GM23338 (cell line): ENCODE data around the gene CBX8. TPM values are rescaled to one million over a fixed set of nuclear protein-coding genes. Genes with fewer than 3 reads are reported as not detected.

Experiments used
- ATAC-seq: fragments of 200-7000 bp; cut with Tn5 transposase; 3 replicates; pipeline ENCODE4 v1.9.1; 2020
- DNase-seq: peaks from one replicate; pipeline ENCODE4 v3.0.0-alpha.2; 2015; ENCODE audit warnings: low spot score
- H2AFZ ChIP-seq: fragments of 200-600 bp; sonication (generic); 2 replicates; pipeline ENCODE4 v1.8.0; 2016; ENCODE audit warnings: antibody characterized with exemption, mild to moderate bottlenecking, moderate library complexity
- H3F3A ChIP-seq: fragments of 200-600 bp; sonication (generic); replicated peaks from 2 replicates; pipeline ENCODE4 v1.8.0; 2017; ENCODE audit warnings: antibody characterized with exemption, mixed run types, low read depth
- H3K27ac ChIP-seq: fragments of 200-600 bp; sonication (generic); 2 replicates; pipeline ENCODE4 v1.6.1; 2016; ENCODE audit warnings: low read depth
- H3K27me3 ChIP-seq: fragments of 200-600 bp; sonication (generic); 2 replicates; pipeline ENCODE4 v1.8.0; 2016; ENCODE audit warnings: mild to moderate bottlenecking, mixed run types, moderate library complexity; ENCODE audit not compliant: insufficient read depth
- H3K36me3 ChIP-seq: fragments of 200-600 bp; sonication (generic); 2 replicates; pipeline ENCODE4 v1.8.0; 2016; ENCODE audit warnings: mild to moderate bottlenecking; ENCODE audit not compliant: insufficient read depth
- H3K4me1 ChIP-seq: fragments of 200-600 bp; sonication (generic); 2 replicates; pipeline ENCODE4 v1.8.0; 2016; ENCODE audit warnings: mild to moderate bottlenecking, moderate library complexity; ENCODE audit not compliant: insufficient read depth
- H3K4me2 ChIP-seq: fragments of 200-600 bp; sonication (generic); 2 replicates; pipeline ENCODE4 v1.7.1; 2017; ENCODE audit warnings: mixed run types
- H3K4me3 ChIP-seq: fragments of 200-600 bp; sonication (generic); 2 replicates; pipeline ENCODE4 v1.6.1; 2016; ENCODE audit warnings: mixed run types
- H3K79me2 ChIP-seq: fragments of 200-600 bp; sonication (generic); replicated peaks from 2 replicates; pipeline ENCODE4 v1.8.0; 2017; ENCODE audit warnings: mild to moderate bottlenecking; ENCODE audit not compliant: insufficient read depth
- H3K9me2 ChIP-seq: fragments of 200-600 bp; sonication (generic); 2 replicates; pipeline ENCODE4 v1.8.0; 2017; ENCODE audit not compliant: insufficient read depth
- H4K20me1 ChIP-seq: fragments of 200-600 bp; sonication (generic); replicated peaks from 2 replicates; pipeline ENCODE4 v1.8.0; 2017; ENCODE audit warnings: mild to moderate bottlenecking; ENCODE audit not compliant: insufficient read depth
- H3K27ac Mint-ChIP-seq: 2 replicates; pipeline ENCODE4 v1.8.0; 2020; ENCODE audit warnings: inconsistent platforms, mild to moderate bottlenecking, moderate library complexity, mixed read lengths
- H3K27me3 Mint-ChIP-seq: 3 replicates; pipeline ENCODE4 v1.8.0; 2022; ENCODE audit warnings: low read depth, mild to moderate bottlenecking, moderate library complexity, mixed read lengths, inconsistent platforms; ENCODE audit not compliant: insufficient read depth, poor library complexity
- H3K36me3 Mint-ChIP-seq: 3 replicates; pipeline ENCODE4 v1.8.0; 2021; ENCODE audit warnings: low read depth, mild to moderate bottlenecking, inconsistent platforms, moderate library complexity, mixed read lengths
- H3K4me1 Mint-ChIP-seq: 3 replicates; pipeline ENCODE4 v1.8.0; 2020; ENCODE audit warnings: mild to moderate bottlenecking, inconsistent platforms, mixed read lengths
- H3K4me3 Mint-ChIP-seq: 3 replicates; pipeline ENCODE4 v1.8.0; 2021; ENCODE audit warnings: moderate library complexity, mild to moderate bottlenecking, inconsistent platforms, mixed read lengths
- H3K9me3 Mint-ChIP-seq: 3 replicates; pipeline ENCODE4 v1.8.0; 2020; ENCODE audit warnings: moderate library complexity, mild to moderate bottlenecking, inconsistent platforms, mixed read lengths
- POLR2AphosphoS5 ChIP-seq: IDR thresholded peaks from 2 replicates; pipeline ENCODE4 v1.6.1; 2016; ENCODE audit warnings: antibody characterized with exemption, low read depth
- REST ChIP-seq: IDR thresholded peaks from one replicate; pipeline ENCODE4 v1.6.1; 2018; ENCODE audit warnings: antibody characterized with exemption; ENCODE audit not compliant: unreplicated experiment
- ZNF331 ChIP-seq: fragments of 250-450 bp; sonication (Bioruptor Pico); IDR thresholded peaks from 2 replicates; pipeline ENCODE4 v1.5.0; 2020; ENCODE audit warnings: low read depth, mild to moderate bottlenecking, moderate library complexity
- ZNF462 ChIP-seq: fragments of 250-450 bp; sonication (Bioruptor Pico); IDR thresholded peaks from 2 replicates; pipeline ENCODE4 v1.5.0; 2020; ENCODE audit warnings: mild to moderate bottlenecking, moderate library complexity
- polyA plus RNA-seq: library from polyadenylated mRNA; unstranded; fragments of >200 nt; fragmentation: Nextera tagmentation; extraction: Ambion mirVana; gene quantifications from 2 replicates; pipeline ENCODE4 v1.2.1, GENCODE V29; 2016
- total RNA-seq: library from RNA; depleted of rRNA; stranded (reverse); fragments of >200 nt; shearing (Covaris generic); gene quantifications from 2 replicates; pipeline ENCODE4 v1.2.3, GENCODE V29; 2014

The CBX8 gene
- total and polyA plus RNA-seq, 2 experiments from 2014 or later, result 1.0 to 1.3 TPM

GRCh38 chr17:79835953-79836509 lies 39.2 kb upstream of the CBX8 start (continued):
- no peak for TF ChIP-seq ZNF462
- TF ChIP-seq POLR2AphosphoS5, result peak; percentile 39; the same call in 1 of the 2 replicates

GRCh38 chr17:79835470-79835899 lies 38.6 kb upstream of the CBX8 start:
- H4K20me1 ChIP-seq, result peaks cover 4% of the 10 kb centered on the region
- H3K79me2 ChIP-seq, result no peaks in the 10 kb centered on the region
- Mint-ChIP-seq H3K4me1 (peaks cover 42% of the 10 kb centered on the region), H3K9me3 (peaks cover 5% of the 10 kb centered on the region; the same call in 2 of the 3 replicates), H3K36me3 (peaks cover 4% of the 10 kb centered on the region; the same call in 2 of the 3 replicates), H3K27ac (no peak overlapping the region), H3K4me3 (peak overlapping the region; percentile 58), H3K27me3 (peaks cover 90% of the 10 kb centered on the region)
- DNase-seq (peak; percentile 64), ATAC-seq (peak; percentile 0)
- peaks cover 30% of the 10 kb centered on the region for H3F3A ChIP-seq
- peaks cover 42% of the 10 kb centered on the region for H3K4me1 ChIP-seq
- H3K9me2 ChIP-seq, result no peaks in the 10 kb centered on the region
- no peak overlapping the region for H2AFZ ChIP-seq
- peak overlapping the region; percentile 80 for H3K4me3 ChIP-seq
- peak overlapping the region; percentile 99 for H3K4me2 ChIP-seq
- no peaks in the 10 kb centered on the region for H3K36me3 ChIP-seq
- H3K27ac ChIP-seq, result no peak overlapping the region
- H3K27me3 ChIP-seq, result peaks cover 88% of the 10 kb centered on the region
- TF ChIP-seq ZNF462 (no peak), REST (no peak), ZNF331 (no peak)
